HCT116 (cell line): ENCODE measurements around the gene NPHP3. TPM values are rescaled to one million over a fixed set of nuclear protein-coding genes. Genes with fewer than 3 reads are reported as not detected.
A peak's percentile ranks its signal among the peaks of the same experiment; 100 is the strongest.

ENCODE experiments used
- ATAC-seq: fragments of 200-7000 bp; cut with Tn5 transposase; 2 replicates; pipeline ENCODE4 v1.9.1; 2020; ENCODE audit warnings: mild to moderate bottlenecking, moderate library complexity
- BruUV-seq: library from RNA; stranded (reverse); fragments of 400-500 nt; replicated peaks from 2 replicates; lab custom pipeline; 2021; lab: Mats Ljungman, UMichigan
- CTCF ChIA-PET: fragments of 300-600 bp; sonication (Branson Sonifier 250); formaldehyde crosslinking; loops from one replicate; lab custom pipeline; 2021; ENCODE audit warnings: antibody characterized with exemption; lab: Charles Lee
- POLR2A ChIA-PET: fragments of 300-600, 350-600 bp; sonication (Branson Sonifier 250); formaldehyde crosslinking; loops from one replicate; lab custom pipeline; 2021; ENCODE audit warnings: antibody characterized with exemption; lab: Charles Lee
- RAD21 ChIA-PET, 2 experiments: fragments of 300-600 bp; sonication (Branson Sonifier 250); formaldehyde crosslinking; loops; one replicate each; lab custom pipeline; 2023; ENCODE audit warnings: low total read pairs in 2 of 2; ENCODE audit not compliant: uncharacterized antibody in 2 of 2, unreplicated experiment in 2 of 2, low non-redundant PET in 1 of 2; lab: Charles Lee
- DNase-seq: peaks from one replicate; pipeline ENCODE4 v3.0.0-alpha.2; 2010; ENCODE audit warnings: low read depth, low spot score
- H2AFZ ChIP-seq: fragments of 200-600 bp; shearing (Covaris generic), sonication (generic); 2 replicates; pipeline ENCODE4 v1.6.1; 2017; ENCODE audit warnings: low read depth, mixed run types, mixed read lengths, antibody characterized with exemption, low read length; ENCODE audit not compliant: poor library complexity, severe bottlenecking
- H3K27ac ChIP-seq: 2 replicates; pipeline ENCODE4 v1.5.1; 2012; ENCODE audit warnings: low read depth, low read length
- H3K27me3 ChIP-seq: fragments of 200-600 bp; sonication (generic); 2 replicates; pipeline ENCODE4 v1.6.1; 2016; ENCODE audit warnings: mixed run types, low read length, mixed read lengths; ENCODE audit not compliant: insufficient read depth
- H3K36me3 ChIP-seq, 2 experiments: fragments of 200-500 bp in 1 of 2; fragments of 200-600 bp in 1 of 2; sonication (Bioruptor generic) in 1 of 2; sonication (generic) in 1 of 2; 2 replicates each; pipeline versions ENCODE4 v1.5.1 to v1.6.1; 2014 to 2016; ENCODE audit warnings: low read length in 2 of 2, inconsistent platforms in 1 of 2, mixed read lengths in 1 of 2, mixed run types in 1 of 2; ENCODE audit not compliant: insufficient read depth in 2 of 2, control insufficient read depth in 1 of 2
- H3K4me1 ChIP-seq, 2 experiments: fragments of 200-600 bp in 1 of 2; sonication (generic) in 1 of 2; 2 replicates each; pipeline versions ENCODE4 v1.5.1 to v1.6.1; 2012 to 2017; ENCODE audit warnings: low read length in 2 of 2, inconsistent platforms in 1 of 2, mild to moderate bottlenecking in 1 of 2, mixed read lengths in 1 of 2, mixed run types in 1 of 2, moderate library complexity in 1 of 2; ENCODE audit not compliant: insufficient read depth in 2 of 2, control insufficient read depth in 1 of 2
- H3K4me2 ChIP-seq: fragments of 200-600 bp; sonication (generic); 2 replicates; pipeline ENCODE4 v1.6.1; 2017; ENCODE audit warnings: mixed run types, low read length, mixed read lengths
- H3K4me3 ChIP-seq, 2 experiments: fragments of 200-600 bp in 1 of 2; sonication (generic) in 1 of 2; replicated peaks in 1 of 2; 2 replicates each; pipeline ENCODE4 v1.5.1; 2011 to 2016; ENCODE audit warnings: low read length in 2 of 2, control low read depth in 1 of 2, low read depth in 1 of 2, mild to moderate bottlenecking in 1 of 2, mixed read lengths in 1 of 2, mixed run types in 1 of 2
- H3K79me2 ChIP-seq: fragments of 200-600 bp; sonication (generic); 2 replicates; pipeline ENCODE4 v1.6.1; 2017; ENCODE audit warnings: mild to moderate bottlenecking, mixed run types, low read length, moderate library complexity, mixed read lengths; ENCODE audit not compliant: insufficient read depth
- H3K9ac ChIP-seq: fragments of 200-600 bp; sonication (generic); 2 replicates; pipeline ENCODE4 v1.6.1; 2016; ENCODE audit warnings: low read length, mixed read lengths
- H3K9me2 ChIP-seq: fragments of 200-600 bp; sonication (generic), shearing (Covaris generic); 2 replicates; pipeline ENCODE4 v1.6.1; 2017; ENCODE audit warnings: mixed run types, mild to moderate bottlenecking, moderate library complexity; ENCODE audit not compliant: insufficient read depth
- H3K9me3 ChIP-seq, 2 experiments: fragments of 200-500 bp in 1 of 2; fragments of 200-600 bp in 1 of 2; sonication (Bioruptor generic) in 1 of 2; sonication (generic) in 1 of 2; 2 replicates each; pipeline ENCODE4 v1.6.1; 2014 to 2017; ENCODE audit warnings: low read length in 2 of 2, mixed read lengths in 2 of 2, inconsistent platforms in 1 of 2, low read depth in 1 of 2, mild to moderate bottlenecking in 1 of 2, mixed run types in 1 of 2, moderate library complexity in 1 of 2; ENCODE audit not compliant: control insufficient read depth in 1 of 2, insufficient read depth in 1 of 2
- H4K20me1 ChIP-seq: fragments of 200-600 bp; sonication (generic), shearing (Covaris generic); 2 replicates; pipeline ENCODE4 v1.6.1; 2017; ENCODE audit warnings: mixed run types, mild to moderate bottlenecking, moderate library complexity; ENCODE audit not compliant: insufficient read depth
- CBX3 ChIP-seq: IDR thresholded peaks from 2 replicates; pipeline ENCODE4 v1.6.1; 2012; ENCODE audit warnings: low read depth
- CEBPB ChIP-seq: IDR thresholded peaks from 2 replicates; pipeline ENCODE4 v1.6.1; 2012; ENCODE audit warnings: low read depth
- ELF1 ChIP-seq: IDR thresholded peaks from 2 replicates; pipeline ENCODE4 v1.6.1; 2012; ENCODE audit warnings: low read depth, borderline replicate concordance
- EZH2 ChIP-seq: fragments of 200-600 bp; sonication (generic); IDR thresholded peaks from 2 replicates; pipeline ENCODE4 v1.6.1; 2017; ENCODE audit warnings: antibody characterized with exemption, mixed run types
- EZH2phosphoT487 ChIP-seq: fragments of 200-600 bp; IDR thresholded peaks from 2 replicates; pipeline ENCODE4 v1.6.1; 2018; ENCODE audit warnings: antibody characterized with exemption, borderline replicate concordance
- FOSL1 ChIP-seq: IDR thresholded peaks from 2 replicates; pipeline ENCODE4 v1.6.1; 2012; ENCODE audit warnings: low read depth
- POLR2A ChIP-seq: IDR thresholded peaks from 2 replicates; pipeline ENCODE4 v1.7.0; 2011; ENCODE audit warnings: borderline replicate concordance; ENCODE audit not compliant: insufficient read depth, insufficient read length; ENCODE audit errors: extremely low read depth
- POLR2AphosphoS5 ChIP-seq: IDR thresholded peaks from 2 replicates; pipeline ENCODE4 v1.6.1; 2011; ENCODE audit warnings: mild to moderate bottlenecking, low read depth, low read length, moderate library complexity
- RAD21 ChIP-seq: IDR thresholded peaks from 2 replicates; pipeline ENCODE4 v1.6.1; 2012; ENCODE audit warnings: low read depth, mild to moderate bottlenecking
- SRF ChIP-seq: IDR thresholded peaks from 2 replicates; pipeline ENCODE4 v1.6.1; 2012; ENCODE audit warnings: low read depth
- TCF7L2 ChIP-seq: IDR thresholded peaks from 2 replicates; pipeline ENCODE4 v1.7.0; 2011; ENCODE audit warnings: borderline replicate concordance, inconsistent platforms; ENCODE audit not compliant: insufficient read depth, insufficient read length; ENCODE audit errors: extremely low read depth
- YY1 ChIP-seq: IDR thresholded peaks from 2 replicates; pipeline ENCODE4 v1.6.1; 2011; ENCODE audit warnings: low read length, low read depth, moderate library complexity, mild to moderate bottlenecking; ENCODE audit not compliant: insufficient replicate concordance; ENCODE audit errors: extremely low read depth
- intact Hi-C: fragments of 100-400 bp; cut with micrococcal nuclease; formaldehyde crosslinking; loops from 2 replicates; pipeline ENCODE4 v1.10.0; 2022
- total RNA-seq: library from RNA; stranded (reverse); gene quantifications from one replicate; pipeline ENCODE4 v1.2.1, GENCODE V29; 2021; ENCODE audit not compliant: unreplicated experiment
- TF ChIP-seq, protein P1 (sequence below): IDR thresholded peaks from 2 replicates; pipeline ENCODE4 v1.6.1; 2012
- TF ChIP-seq, protein P2 (sequence below), 3 experiments: fragments of 200-600 bp in 1 of 3; sonication (generic) in 1 of 3; IDR thresholded peaks in 2 of 3; conservative IDR thresholded peaks in 1 of 3; 2 replicates each; pipeline ENCODE4 v1.5.1; 2012 to 2017; ENCODE audit warnings: low read depth in 2 of 3, low read length in 2 of 3, antibody characterized with exemption in 1 of 3, borderline replicate concordance in 1 of 3, control low read depth in 1 of 3, mild to moderate bottlenecking in 1 of 3, mixed read lengths in 1 of 3, mixed run types in 1 of 3, moderate library complexity in 1 of 3; ENCODE audit not compliant: insufficient read depth in 1 of 3
- TF ChIP-seq, protein P3 (sequence below): IDR thresholded peaks from 2 replicates; pipeline ENCODE4 v1.6.1; 2012; ENCODE audit warnings: low read depth

NPHP3 gene
- total RNA-seq, 1 experiment from 2014 or later = 15.5 TPM

DNA sequence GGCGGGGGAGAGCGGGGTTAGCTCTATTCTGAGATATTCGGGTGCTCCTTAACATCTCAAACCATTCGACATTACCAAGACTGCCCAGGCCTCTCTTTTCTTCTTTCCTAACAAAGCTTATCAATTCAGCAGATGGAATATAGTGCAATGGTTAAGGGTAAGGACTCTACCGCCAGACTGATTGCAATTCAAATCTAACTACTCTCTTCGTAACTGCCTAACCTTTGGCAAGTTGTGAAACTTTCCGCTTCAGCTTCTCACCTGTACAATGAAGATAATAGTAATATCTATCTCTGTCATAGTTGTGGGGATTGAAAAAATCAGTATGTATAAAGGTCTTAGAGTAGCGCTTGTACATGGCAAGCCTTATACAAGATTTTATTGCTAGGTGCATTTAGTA is 61.1 kb downstream of the NPHP3 start:
- intact Hi-C loops = no loop called here
- ChIA-PET CTCF (interaction anchor here (2.9 kb wide), 1 partner anchor 19 kb away, joined by 11 read pairs; no protein-coding TSS in a partner anchor), RAD21 (no interaction called here)
- H3K9me3 ChIP-seq = no peaks in the 10 kb centered on the region
- ATAC-seq = no peak; the same call in 1 of the 2 replicates
- TF ChIP-seq CEBPB (no peak), SRF (no peak), EZH2phosphoT487 (no peak), RAD21 (no peak), EZH2 (no peak), POLR2A (no peak)
- TF ChIP-seq, all 23 proteins: peak for 0
- no peaks in the 10 kb centered on the region for H4K20me1 ChIP-seq
- no peak overlapping the region for H2AFZ ChIP-seq
- POLR2A ChIA-PET = no interaction called here
- TSS peak; percentile 37 for BruUV-seq
- no peaks in the 10 kb centered on the region for H3K36me3 ChIP-seq
- DNase-seq = no peak
- peak overlapping the region; percentile 92 for H3K9ac ChIP-seq
- peak overlapping the region; percentile 72 to 87 for H3K4me3 ChIP-seq
- H3K9me2 ChIP-seq = no peaks in the 10 kb centered on the region
- H3K27me3 ChIP-seq = no peaks in the 10 kb centered on the region
- H3K4me1 ChIP-seq = peaks cover 0 to 16% of the 10 kb centered on the region in 2 experiments; a peak in 2 of 4 replicates
- H3K4me2 ChIP-seq = peak overlapping the region; percentile 82
- peaks cover 68% of the 10 kb centered on the region for H3K79me2 ChIP-seq
- peak overlapping the region; percentile 89 for H3K27ac ChIP-seq

DNA sequence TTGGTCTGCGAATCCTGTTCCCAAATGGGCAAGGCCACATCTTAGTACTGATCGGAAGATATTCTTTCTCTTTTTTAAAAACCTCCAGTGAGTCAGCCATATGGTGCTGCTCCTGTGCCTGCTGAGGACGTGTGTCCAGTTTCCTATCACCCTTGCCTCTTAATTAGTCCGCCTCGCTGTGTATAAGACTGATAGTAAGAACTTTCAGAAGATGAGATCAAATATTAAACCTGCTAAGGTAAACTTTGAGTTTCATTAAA is 61.5 kb downstream of the NPHP3 start:
- Histone ChIP-seq H3K27ac (peak overlapping the region; percentile 89), H3K9me2 (no peaks in the 10 kb centered on the region), H3K79me2 (peaks cover 64% of the 10 kb centered on the region), H3K27me3 (no peaks in the 10 kb centered on the region), H2AFZ (peak overlapping the region; percentile 83), H3K36me3 (no peaks in the 10 kb centered on the region), H4K20me1 (no peaks in the 10 kb centered on the region), H3K4me1 (peaks cover 0 to 16% of the 10 kb centered on the region in 2 experiments; a peak in 2 of 4 replicates), H3K4me2 (peak overlapping the region; percentile 82), H3K9me3 (no peaks in the 10 kb centered on the region), H3K4me3 (peak overlapping the region; percentile 72 to 87), H3K9ac (peak overlapping the region; percentile 92)
- DNase-seq (peak; percentile 4), ATAC-seq (no peak; the same call in 1 of the 2 replicates)
- no TSS peak for BruUV-seq
- intact Hi-C loops = no loop called here
- RAD21 ChIA-PET = no interaction called here
- POLR2A ChIA-PET = interaction anchor here (1.6 kb wide), 1 partner anchor 819 kb away, joined by 3 read pairs; no protein-coding TSS in a partner anchor
- CTCF ChIA-PET = interaction anchor here (2.9 kb wide), 1 partner anchor 18 kb away, joined by 11 read pairs; no protein-coding TSS in a partner anchor
- TF ChIP-seq EZH2 = no peak
- TF ChIP-seq, protein P1, sequence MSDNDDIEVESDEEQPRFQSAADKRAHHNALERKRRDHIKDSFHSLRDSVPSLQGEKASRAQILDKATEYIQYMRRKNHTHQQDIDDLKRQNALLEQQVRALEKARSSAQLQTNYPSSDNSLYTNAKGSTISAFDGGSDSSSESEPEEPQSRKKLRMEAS = no peak
- no peak for TF ChIP-seq YY1
- TF ChIP-seq, protein P2, sequence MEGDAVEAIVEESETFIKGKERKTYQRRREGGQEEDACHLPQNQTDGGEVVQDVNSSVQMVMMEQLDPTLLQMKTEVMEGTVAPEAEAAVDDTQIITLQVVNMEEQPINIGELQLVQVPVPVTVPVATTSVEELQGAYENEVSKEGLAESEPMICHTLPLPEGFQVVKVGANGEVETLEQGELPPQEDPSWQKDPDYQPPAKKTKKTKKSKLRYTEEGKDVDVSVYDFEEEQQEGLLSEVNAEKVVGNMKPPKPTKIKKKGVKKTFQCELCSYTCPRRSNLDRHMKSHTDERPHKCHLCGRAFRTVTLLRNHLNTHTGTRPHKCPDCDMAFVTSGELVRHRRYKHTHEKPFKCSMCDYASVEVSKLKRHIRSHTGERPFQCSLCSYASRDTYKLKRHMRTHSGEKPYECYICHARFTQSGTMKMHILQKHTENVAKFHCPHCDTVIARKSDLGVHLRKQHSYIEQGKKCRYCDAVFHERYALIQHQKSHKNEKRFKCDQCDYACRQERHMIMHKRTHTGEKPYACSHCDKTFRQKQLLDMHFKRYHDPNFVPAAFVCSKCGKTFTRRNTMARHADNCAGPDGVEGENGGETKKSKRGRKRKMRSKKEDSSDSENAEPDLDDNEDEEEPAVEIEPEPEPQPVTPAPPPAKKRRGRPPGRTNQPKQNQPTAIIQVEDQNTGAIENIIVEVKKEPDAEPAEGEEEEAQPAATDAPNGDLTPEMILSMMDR (IDR thresholded peaks at IDR 0.05 in 2 of 3, conservative IDR thresholded peaks at IDR 0.05 in 1 of 3; ENCODE audit: borderline replicate concordance in 1 of 3, insufficient read depth in 1 of 3, low read depth in 2 of 3, low read length in 2 of 3) = no peak
- TF ChIP-seq ELF1 = no peak
- no peak for TF ChIP-seq CBX3
- TF ChIP-seq POLR2AphosphoS5 = no peak
- TF ChIP-seq, protein P3, sequence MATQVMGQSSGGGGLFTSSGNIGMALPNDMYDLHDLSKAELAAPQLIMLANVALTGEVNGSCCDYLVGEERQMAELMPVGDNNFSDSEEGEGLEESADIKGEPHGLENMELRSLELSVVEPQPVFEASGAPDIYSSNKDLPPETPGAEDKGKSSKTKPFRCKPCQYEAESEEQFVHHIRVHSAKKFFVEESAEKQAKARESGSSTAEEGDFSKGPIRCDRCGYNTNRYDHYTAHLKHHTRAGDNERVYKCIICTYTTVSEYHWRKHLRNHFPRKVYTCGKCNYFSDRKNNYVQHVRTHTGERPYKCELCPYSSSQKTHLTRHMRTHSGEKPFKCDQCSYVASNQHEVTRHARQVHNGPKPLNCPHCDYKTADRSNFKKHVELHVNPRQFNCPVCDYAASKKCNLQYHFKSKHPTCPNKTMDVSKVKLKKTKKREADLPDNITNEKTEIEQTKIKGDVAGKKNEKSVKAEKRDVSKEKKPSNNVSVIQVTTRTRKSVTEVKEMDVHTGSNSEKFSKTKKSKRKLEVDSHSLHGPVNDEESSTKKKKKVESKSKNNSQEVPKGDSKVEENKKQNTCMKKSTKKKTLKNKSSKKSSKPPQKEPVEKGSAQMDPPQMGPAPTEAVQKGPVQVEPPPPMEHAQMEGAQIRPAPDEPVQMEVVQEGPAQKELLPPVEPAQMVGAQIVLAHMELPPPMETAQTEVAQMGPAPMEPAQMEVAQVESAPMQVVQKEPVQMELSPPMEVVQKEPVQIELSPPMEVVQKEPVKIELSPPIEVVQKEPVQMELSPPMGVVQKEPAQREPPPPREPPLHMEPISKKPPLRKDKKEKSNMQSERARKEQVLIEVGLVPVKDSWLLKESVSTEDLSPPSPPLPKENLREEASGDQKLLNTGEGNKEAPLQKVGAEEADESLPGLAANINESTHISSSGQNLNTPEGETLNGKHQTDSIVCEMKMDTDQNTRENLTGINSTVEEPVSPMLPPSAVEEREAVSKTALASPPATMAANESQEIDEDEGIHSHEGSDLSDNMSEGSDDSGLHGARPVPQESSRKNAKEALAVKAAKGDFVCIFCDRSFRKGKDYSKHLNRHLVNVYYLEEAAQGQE = no peak
- no peak for TF ChIP-seq SRF
- TF ChIP-seq FOSL1 = no peak
- TF ChIP-seq RAD21 = no peak
- no peak for TF ChIP-seq POLR2A
- no peak for TF ChIP-seq TCF7L2
